HepG2 (cell line): ENCODE data around the gene ERF. TPM values are rescaled to one million over a fixed set of nuclear protein-coding genes. Genes with fewer than 3 reads are reported as not detected.

Experiments
- CERS6 ChIP-seq: sonication (generic); formaldehyde crosslinking; IDR thresholded peaks from 2 replicates; pipeline ENCODE4 v1.5.0; 2020; ENCODE audit warnings: missing genetic modification reagents
- GABPA ChIP-seq, 2 experiments: IDR thresholded peaks; 2 replicates each; pipeline ENCODE4 v1.6.1; 2011 to 2016; ENCODE audit warnings: low read depth in 2 of 2, low read length in 1 of 2, missing biosample characterization in 1 of 2, missing genetic modification characterization in 1 of 2
- GATA4 ChIP-seq: sonication (generic); IDR thresholded peaks from 2 replicates; pipeline ENCODE4 v1.6.1; 2016; ENCODE audit warnings: antibody characterized with exemption, low read depth, borderline replicate concordance
- IKZF4 ChIP-seq: sonication (generic); formaldehyde crosslinking; IDR thresholded peaks from 2 replicates; pipeline ENCODE4 v1.5.1; 2020; ENCODE audit warnings: borderline replicate concordance, mild to moderate bottlenecking, low read depth, missing genetic modification reagents; ENCODE audit errors: not compliant biosample characterization
- PRPF4 ChIP-seq: fragments of 200-400 bp; formaldehyde crosslinking; IDR thresholded peaks from 2 replicates; pipeline ENCODE4 v1.6.1; 2016; ENCODE audit warnings: low read length, low read depth; ENCODE audit not compliant: poor library complexity, severe bottlenecking
- REL ChIP-seq: sonication (generic); formaldehyde crosslinking; conservative IDR thresholded peaks from 2 replicates; pipeline ENCODE4 v1.8.0; 2022; ENCODE audit warnings: mild to moderate bottlenecking, missing genetic modification reagents, moderate library complexity
- RERE ChIP-seq: IDR thresholded peaks from 2 replicates; pipeline ENCODE4 v1.6.1; 2016; ENCODE audit warnings: low read depth, missing genetic modification reagents, missing compliant biosample characterization
- RNF2 ChIP-seq: fragments of 450-650 bp; conservative IDR thresholded peaks from 2 replicates; pipeline ENCODE4 v1.6.1; 2016; ENCODE audit warnings: low read depth
- SIX4 ChIP-seq: sonication (generic); formaldehyde crosslinking; IDR thresholded peaks from 2 replicates; pipeline ENCODE4 v1.4.0; 2020; ENCODE audit warnings: missing genetic modification reagents
- ZMAT3 ChIP-seq: sonication (generic); formaldehyde crosslinking; conservative IDR thresholded peaks from 2 replicates; pipeline ENCODE4 v1.7.0; 2021; ENCODE audit warnings: missing genetic modification reagents
- ZNF101 ChIP-seq: sonication (generic); formaldehyde crosslinking; IDR thresholded peaks from 2 replicates; pipeline ENCODE4 v1.4.0; 2020; ENCODE audit warnings: mild to moderate bottlenecking, low read depth, missing genetic modification reagents, borderline replicate concordance
- ZNF234 ChIP-seq: sonication (generic); formaldehyde crosslinking; conservative IDR thresholded peaks from 2 replicates; pipeline ENCODE4 v1.5.1; 2020; ENCODE audit warnings: mild to moderate bottlenecking, missing genetic modification reagents
- ZNF263 ChIP-seq: sonication (generic); formaldehyde crosslinking; IDR thresholded peaks from 2 replicates; pipeline ENCODE4 v1.4.0; 2020; ENCODE audit warnings: missing genetic modification reagents
- ZNF343 ChIP-seq: sonication (generic); formaldehyde crosslinking; IDR thresholded peaks from 2 replicates; pipeline ENCODE4 v1.4.0; 2020; ENCODE audit warnings: mild to moderate bottlenecking, missing genetic modification reagents
- ZNF558 ChIP-seq: sonication (generic); formaldehyde crosslinking; IDR thresholded peaks from 2 replicates; pipeline ENCODE4 v1.9.0; 2022; ENCODE audit warnings: mild to moderate bottlenecking, missing genetic modification reagents, borderline replicate concordance
- ZNF629 ChIP-seq: sonication (generic); formaldehyde crosslinking; conservative IDR thresholded peaks from 2 replicates; pipeline ENCODE4 v1.5.0; 2020; ENCODE audit warnings: missing genetic modification reagents
- ZNF782 ChIP-seq: sonication (generic); formaldehyde crosslinking; IDR thresholded peaks from 2 replicates; pipeline ENCODE4 v1.4.0; 2020; ENCODE audit warnings: missing genetic modification reagents, mild to moderate bottlenecking, borderline replicate concordance
- ZSCAN22 ChIP-seq: sonication (generic); formaldehyde crosslinking; IDR thresholded peaks from 2 replicates; pipeline ENCODE4 v1.4.0; 2020; ENCODE audit warnings: mild to moderate bottlenecking, missing genetic modification reagents
- polyA plus RNA-seq, 8 experiments: library from polyadenylated mRNA; depleted of rRNA in 3 of 8; stranded (reverse) in 7 of 8; unstranded in 1 of 8; fragments of >200 nt; fragmentation: Illumina TruSeq in 4 of 8; extraction: Trizol in 4 of 8; gene quantifications; 2 replicates each; pipeline versions ENCODE4 v1.2.1 to v1.2.3, GENCODE V29; 2011 to 2016; ENCODE audit warnings: low read depth in 4 of 8, missing spikeins in 1 of 8, mixed read lengths in 1 of 8; ENCODE audit not compliant: insufficient read depth in 1 of 8
- total RNA-seq, 5 experiments: library from RNA; depleted of rRNA; stranded (reverse); fragments of >200 nt; fragmentation: Illumina TruSeq; extraction: Trizol; gene quantifications; 2 replicates each; pipeline ENCODE4 v1.2.3, GENCODE V29; 2016; ENCODE audit warnings: low read depth in 1 of 5
- TF ChIP-seq, protein P1 (sequence below), 2 experiments: sonication (generic) in 1 of 2; formaldehyde crosslinking in 1 of 2; IDR thresholded peaks; 2 replicates each; pipeline versions ENCODE4 v1.5.1 to v1.6.1; 2011 to 2020; ENCODE audit warnings: borderline replicate concordance in 1 of 2, low read depth in 1 of 2, low read length in 1 of 2, mild to moderate bottlenecking in 1 of 2, missing genetic modification reagents in 1 of 2, moderate library complexity in 1 of 2

Gene ERF
- total and polyA plus RNA-seq, 2 of the 13 experiments (the other 11 are each of a cell fraction or from before 2014, with no cell fraction given): 67.1 to 69.9 TPM

GRCh38 chr19:42271045-42271419, 16.1 kb upstream of the ERF start (continued):
- TF ChIP-seq ZNF782 (CRISPR knock-in tag): no peak
- TF ChIP-seq ZNF343 (CRISPR knock-in tag): no peak
- no peak for TF ChIP-seq RNF2
- no peak for TF ChIP-seq ZNF558 (CRISPR knock-in tag)
- TF ChIP-seq ZSCAN22 (CRISPR knock-in tag): no peak
- no peak for TF ChIP-seq PRPF4
- no peak for TF ChIP-seq ZNF629 (CRISPR knock-in tag)
- no peak for TF ChIP-seq ZMAT3 (CRISPR knock-in tag)
- TF ChIP-seq REL (CRISPR knock-in tag): no peak
- TF ChIP-seq CERS6 (CRISPR knock-in tag): no peak
- TF ChIP-seq, protein P1, sequence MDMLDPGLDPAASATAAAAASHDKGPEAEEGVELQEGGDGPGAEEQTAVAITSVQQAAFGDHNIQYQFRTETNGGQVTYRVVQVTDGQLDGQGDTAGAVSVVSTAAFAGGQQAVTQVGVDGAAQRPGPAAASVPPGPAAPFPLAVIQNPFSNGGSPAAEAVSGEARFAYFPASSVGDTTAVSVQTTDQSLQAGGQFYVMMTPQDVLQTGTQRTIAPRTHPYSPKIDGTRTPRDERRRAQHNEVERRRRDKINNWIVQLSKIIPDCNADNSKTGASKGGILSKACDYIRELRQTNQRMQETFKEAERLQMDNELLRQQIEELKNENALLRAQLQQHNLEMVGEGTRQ (IDR thresholded peaks at IDR 0.05; ENCODE audit: low read depth, low read length): no peak
- TF ChIP-seq, protein P1 (CRISPR knock-in tag; IDR thresholded peaks at IDR 0.05; ENCODE audit: borderline replicate concordance): peak; percentile 57; the same call in 1 of the 2 replicates
- no peak for TF ChIP-seq SIX4 (CRISPR knock-in tag)
- no peak for TF ChIP-seq IKZF4 (CRISPR knock-in tag)
- no peak for TF ChIP-seq GATA4
- no peak for TF ChIP-seq ZNF101
- peak; percentile 85 for TF ChIP-seq ZNF263
- no peak for TF ChIP-seq ZNF234
- no peak for TF ChIP-seq GABPA (IDR thresholded peaks at IDR 0.05; ENCODE audit: low read depth, low read length)
- no peak for TF ChIP-seq GABPA (CRISPR knock-in tag; IDR thresholded peaks at IDR 0.05; ENCODE audit: low read depth)
- no peak for TF ChIP-seq RERE (CRISPR knock-in tag)
